Tibial nerve (tissue), 4 donors: ENCODE data around the gene NPAS1. TPM values are rescaled to one million over a fixed set of nuclear protein-coding genes. Genes with fewer than 3 reads are reported as not detected.

Source experiments
- DNase-seq, 2 donors: peaks; one replicate each; pipeline ENCODE4 v3.0.0-alpha.2; 2019; ENCODE audit warnings: low spot score in 2 of 2
- H3K27ac ChIP-seq, 4 donors: fragments of 200-600 bp; sonication (generic) in 3 of 4; one replicate each; pipeline ENCODE4 v1.5.1; 2017 to 2019; ENCODE audit warnings: mild to moderate bottlenecking in 1 of 4
- H3K27me3 ChIP-seq, 2 donors: fragments of 200-600 bp; sonication (generic) in 1 of 2; one replicate each; pipeline versions ENCODE4 v1.5.1 to v1.6.0; 2017 to 2019
- H3K36me3 ChIP-seq, 3 donors: fragments of 200-600 bp; sonication (generic); one replicate each; pipeline ENCODE4 v1.5.1; 2018 to 2019
- H3K4me1 ChIP-seq, 4 donors: fragments of 200-600 bp; sonication (generic) in 3 of 4; one replicate each; pipeline ENCODE4 v1.5.1; 2017 to 2019
- H3K4me3 ChIP-seq, 4 donors: fragments of 200-600 bp; sonication (generic) in 3 of 4; one replicate each; pipeline ENCODE4 v1.5.1; 2017 to 2019; ENCODE audit warnings: mild to moderate bottlenecking in 1 of 4, moderate library complexity in 1 of 4
- H3K9me3 ChIP-seq, 4 donors: fragments of 200-600 bp; sonication (generic) in 3 of 4; one replicate each; pipeline ENCODE4 v1.5.1; 2017 to 2019
- EP300 ChIP-seq, 2 donors: sonication (generic); formaldehyde crosslinking; IDR thresholded peaks; one replicate each; pipeline ENCODE4 v1.6.1; 2017; ENCODE audit warnings: antibody characterized with exemption in 2 of 2, mild to moderate bottlenecking in 1 of 2
- POLR2A ChIP-seq, 2 donors: fragments of 450-650 bp; IDR thresholded peaks; one replicate each; pipeline ENCODE4 v1.6.1; 2017; ENCODE audit warnings: antibody characterized with exemption in 2 of 2, mild to moderate bottlenecking in 2 of 2, moderate library complexity in 2 of 2
- WGBS, 2 donors: methylation state at CpG; one replicate each; pipeline ENCODE4 v1.1.5; 2018; 5-methylcytosine and 5-hydroxymethylcytosine counted together
- total RNA-seq, 4 donors: library from RNA; depleted of rRNA; stranded (reverse); fragments of >200 nt; gene quantifications; one replicate each; pipeline ENCODE4 v1.1.0, GENCODE V29; 2016
- TF ChIP-seq, protein P1 (sequence below), 5 experiments: fragments of 200-600 bp in 3 of 5; fragments of 450-650 bp in 2 of 5; sonication (generic) in 3 of 5; IDR thresholded peaks; one replicate each; pipeline ENCODE4 v1.5.1; 2016 to 2019; ENCODE audit warnings: antibody characterized with exemption in 5 of 5, mild to moderate bottlenecking in 3 of 5, moderate library complexity in 2 of 5

Gene NPAS1
- total RNA-seq, 4 donors from 2014 or later: 0.39 to 0.42 TPM; not detected in 2

DNA sequence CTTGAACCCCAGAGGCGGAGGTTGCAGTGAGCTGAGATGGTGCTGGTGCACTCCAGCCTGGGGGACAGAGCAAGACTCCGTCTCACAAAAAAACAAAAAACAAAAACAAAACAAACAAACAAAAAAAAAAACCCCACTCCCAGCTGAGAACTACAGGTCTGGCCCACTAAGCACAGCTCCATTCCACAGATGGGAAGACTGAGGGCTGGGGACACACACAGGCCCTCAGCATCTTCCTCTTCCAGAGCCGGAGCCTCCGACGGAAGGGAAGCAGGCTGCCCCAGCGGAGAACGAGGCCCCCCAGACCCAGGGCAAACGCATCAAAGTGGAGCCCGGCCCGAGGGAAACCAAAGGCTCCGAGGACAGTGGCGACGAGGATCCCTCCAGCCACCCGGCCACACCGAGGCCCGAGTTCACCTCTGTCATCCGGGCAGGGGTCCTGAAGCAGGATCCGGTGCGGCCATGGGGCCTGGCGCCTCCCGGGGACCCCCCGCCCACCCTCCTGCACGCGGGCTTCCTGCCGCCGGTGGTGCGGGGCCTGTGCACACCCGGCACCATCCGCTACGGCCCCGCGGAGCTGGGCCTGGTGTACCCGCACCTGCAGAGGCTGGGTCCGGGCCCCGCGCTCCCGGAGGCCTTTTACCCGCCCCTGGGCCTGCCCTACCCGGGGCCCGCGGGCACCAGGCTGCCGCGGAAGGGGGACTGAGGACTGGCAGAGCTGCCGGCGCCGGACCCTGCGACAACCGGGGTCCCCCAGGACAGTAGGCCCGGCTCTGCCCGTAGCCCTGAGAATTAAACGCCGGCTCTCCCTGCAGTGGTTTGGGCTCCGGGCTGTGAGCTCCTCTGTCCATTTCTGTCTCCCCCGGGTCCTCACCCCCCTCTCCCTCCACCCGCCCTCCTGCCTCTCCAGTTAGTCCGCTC is 25.6 kb downstream of the NPAS1 start:
- TF ChIP-seq EP300 (IDR thresholded peaks at IDR 0.05) (no peak), POLR2A (IDR thresholded peaks at IDR 0.05) (no peak)
- TF ChIP-seq, protein P1, sequence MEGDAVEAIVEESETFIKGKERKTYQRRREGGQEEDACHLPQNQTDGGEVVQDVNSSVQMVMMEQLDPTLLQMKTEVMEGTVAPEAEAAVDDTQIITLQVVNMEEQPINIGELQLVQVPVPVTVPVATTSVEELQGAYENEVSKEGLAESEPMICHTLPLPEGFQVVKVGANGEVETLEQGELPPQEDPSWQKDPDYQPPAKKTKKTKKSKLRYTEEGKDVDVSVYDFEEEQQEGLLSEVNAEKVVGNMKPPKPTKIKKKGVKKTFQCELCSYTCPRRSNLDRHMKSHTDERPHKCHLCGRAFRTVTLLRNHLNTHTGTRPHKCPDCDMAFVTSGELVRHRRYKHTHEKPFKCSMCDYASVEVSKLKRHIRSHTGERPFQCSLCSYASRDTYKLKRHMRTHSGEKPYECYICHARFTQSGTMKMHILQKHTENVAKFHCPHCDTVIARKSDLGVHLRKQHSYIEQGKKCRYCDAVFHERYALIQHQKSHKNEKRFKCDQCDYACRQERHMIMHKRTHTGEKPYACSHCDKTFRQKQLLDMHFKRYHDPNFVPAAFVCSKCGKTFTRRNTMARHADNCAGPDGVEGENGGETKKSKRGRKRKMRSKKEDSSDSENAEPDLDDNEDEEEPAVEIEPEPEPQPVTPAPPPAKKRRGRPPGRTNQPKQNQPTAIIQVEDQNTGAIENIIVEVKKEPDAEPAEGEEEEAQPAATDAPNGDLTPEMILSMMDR (IDR thresholded peaks at IDR 0.05): no peak
- Histone ChIP-seq H3K36me3 (peaks cover 0 to 33% (median 0%) of the 10 kb centered on the region in 3 donors), H3K4me3 (no peak overlapping the region), H3K27me3 (no peaks in the 10 kb centered on the region), H3K27ac (no peak overlapping the region), H3K4me1 (peaks cover 0 to 16% (median 0%) of the 10 kb centered on the region in 4 donors), H3K9me3 (no peaks in the 10 kb centered on the region)
- WGBS, 2 donors: 94 to 95% methylated on average over 31 to 36 of the region's 56 CpGs
- DNase-seq: no peak

DNA sequence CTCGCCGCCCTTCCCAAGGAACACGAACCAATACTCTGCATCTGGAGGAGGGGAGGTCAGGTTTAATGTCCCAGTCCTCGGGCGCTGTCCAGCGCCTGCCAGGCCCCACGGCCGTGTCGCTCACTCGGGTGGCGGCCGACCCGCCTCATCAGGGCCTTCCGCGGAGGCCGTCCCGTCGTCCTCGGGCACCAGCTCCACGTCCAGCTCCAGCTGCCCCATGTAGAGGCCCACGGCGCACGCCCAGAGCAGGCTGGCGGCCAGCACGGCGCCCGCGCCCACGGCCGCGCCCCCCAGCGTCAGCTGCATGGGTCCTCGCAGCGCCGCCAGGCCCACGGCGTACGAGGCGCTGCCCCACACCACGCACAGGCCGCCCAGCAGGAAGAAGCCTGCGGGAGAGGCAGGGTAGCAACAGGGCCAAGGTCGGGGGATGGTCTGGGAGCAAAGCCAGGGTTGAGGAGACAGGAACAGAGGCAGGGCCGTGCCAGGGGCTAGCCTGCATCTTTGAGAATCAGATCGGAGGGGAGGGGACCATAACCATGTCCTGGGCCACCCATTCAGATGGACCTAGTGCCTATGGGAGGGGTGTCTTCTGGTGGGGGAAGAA is 26.3 kb downstream of the NPAS1 start:
- no peak overlapping the region for H3K27ac ChIP-seq
- no peak overlapping the region for H3K4me3 ChIP-seq
- H3K9me3 ChIP-seq: no peaks in the 10 kb centered on the region
- WGBS, 2 donors: 90 to 93% methylated on average over 19 to 45 of the region's 45 CpGs
- H3K27me3 ChIP-seq: no peaks in the 10 kb centered on the region
- TF ChIP-seq POLR2A (IDR thresholded peaks at IDR 0.05) (no peak), EP300 (IDR thresholded peaks at IDR 0.05) (no peak)
- TF ChIP-seq, protein P1 (IDR thresholded peaks at IDR 0.05): no peak
- H3K4me1 ChIP-seq: peaks cover 0 to 16% (median 0%) of the 10 kb centered on the region in 4 donors
- DNase-seq: no peak
- peaks cover 0 to 33% (median 0%) of the 10 kb centered on the region in 3 donors for H3K36me3 ChIP-seq

DNA sequence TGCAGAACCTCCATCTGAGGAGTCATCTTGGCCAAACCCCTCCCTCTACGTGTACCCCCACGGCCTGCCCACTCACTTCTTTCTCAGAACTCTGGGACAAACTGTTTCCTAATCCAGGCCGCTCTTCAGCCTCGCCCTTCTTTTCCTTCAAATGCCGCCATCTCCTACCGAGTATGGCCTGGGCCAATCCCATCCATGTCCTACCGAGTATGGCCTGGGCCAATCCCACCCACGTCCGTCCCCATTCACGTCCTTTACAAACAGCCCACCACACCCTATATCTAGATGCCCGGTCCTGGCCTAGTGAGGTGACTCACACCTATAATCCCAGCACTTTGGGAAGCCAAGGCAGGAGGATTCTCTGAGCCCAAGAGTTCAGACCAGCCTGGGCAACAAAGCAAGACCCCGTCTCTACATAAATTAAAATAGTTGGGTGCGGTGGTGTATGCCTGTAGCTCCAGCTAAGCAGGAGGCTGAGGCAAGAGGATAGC is 27.7 kb downstream of the NPAS1 start:
- peaks cover 0 to 30% (median 0%) of the 10 kb centered on the region in 3 donors for H3K36me3 ChIP-seq
- peak overlapping the region in 1 of 4 donors; percentile 93 for H3K27ac ChIP-seq
- TF ChIP-seq EP300 (IDR thresholded peaks at IDR 0.05) (no peak), POLR2A (IDR thresholded peaks at IDR 0.05) (no peak)
- TF ChIP-seq, protein P1 (IDR thresholded peaks at IDR 0.05): no peak
- WGBS, 2 donors: 79 to 83% methylated on average over 13 of the region's 13 CpGs
- H3K4me1 ChIP-seq: peaks cover 0 to 16% (median 0%) of the 10 kb centered on the region in 4 donors
- H3K27me3 ChIP-seq: no peaks in the 10 kb centered on the region
- no peak for DNase-seq
- peak overlapping the region; percentile 69 to 97 (median 92) for H3K4me3 ChIP-seq
- H3K9me3 ChIP-seq: no peaks in the 10 kb centered on the region

DNA sequence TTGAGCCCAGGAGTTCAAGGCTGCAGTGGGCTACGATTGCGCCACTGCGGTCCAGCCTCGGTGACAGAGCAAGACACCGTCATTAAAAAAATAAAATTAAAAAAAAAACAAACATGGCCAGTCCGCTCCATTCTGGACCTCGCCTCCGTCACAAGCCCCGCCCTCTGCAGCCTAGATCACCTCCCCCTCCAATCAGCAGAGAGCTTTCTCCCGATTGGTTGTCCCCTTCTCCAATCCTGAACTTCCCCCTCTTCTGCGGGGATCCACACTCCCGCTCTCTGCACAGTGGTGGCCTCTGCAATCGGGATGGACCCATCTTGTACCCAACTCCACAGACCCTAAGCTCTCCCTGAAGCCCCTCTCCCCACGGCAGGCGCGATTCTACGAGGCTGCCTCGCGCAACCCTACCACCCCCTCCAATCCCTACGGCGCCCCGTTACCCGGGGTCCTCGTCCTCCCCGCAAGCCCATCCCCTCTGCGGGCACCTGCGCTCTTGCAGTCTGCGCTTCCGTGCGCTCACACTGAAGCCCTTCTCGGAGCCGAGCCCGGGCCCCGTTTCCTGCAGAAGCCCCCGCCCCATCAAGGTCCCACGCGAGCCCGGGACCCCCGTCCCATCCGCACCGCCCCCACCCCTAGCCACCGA is 28.2 kb downstream of the NPAS1 start:
- TF ChIP-seq, protein P1 (IDR thresholded peaks at IDR 0.05): no peak
- TF ChIP-seq POLR2A (IDR thresholded peaks at IDR 0.05): peak in 1 of 2 donors; percentile 25
- TF ChIP-seq EP300 (IDR thresholded peaks at IDR 0.05): peak in 1 of 2 donors; percentile 57
- no peaks in the 10 kb centered on the region for H3K9me3 ChIP-seq
- no peaks in the 10 kb centered on the region for H3K27me3 ChIP-seq
- H3K27ac ChIP-seq: peak overlapping the region; percentile 58 to 93 (median 86)
- H3K4me3 ChIP-seq: peak overlapping the region; percentile 69 to 97 (median 92)
- peaks cover 0 to 24% (median 0%) of the 10 kb centered on the region in 3 donors for H3K36me3 ChIP-seq
- 2 to 5% methylated on average over 32 to 41 of the region's 42 CpGs for WGBS, 2 donors
- peak; percentile 76 to 83 for DNase-seq
- peaks cover 0 to 16% (median 0%) of the 10 kb centered on the region in 4 donors for H3K4me1 ChIP-seq
